GM12878 (cell line): Measurements from ENCODE around the gene DHX16. TPM values are rescaled to one million over a fixed set of nuclear protein-coding genes. Genes with fewer than 3 reads are reported as not detected.

Experiments used
- EED ChIP-seq: sonication (generic); IDR thresholded peaks from 2 replicates; pipeline ENCODE4 v1.6.1; 2016; ENCODE audit warnings: antibody characterized with exemption, low read depth
- FOS ChIP-seq: IDR thresholded peaks from 3 replicates; pipeline ENCODE4 v1.6.1; 2011; ENCODE audit warnings: borderline replicate concordance; ENCODE audit not compliant: insufficient read length; ENCODE audit errors: extremely low read depth
- MLLT1 ChIP-seq: fragments of 450-650 bp; IDR thresholded peaks from 2 replicates; pipeline ENCODE4 v1.6.1; 2016; ENCODE audit warnings: mild to moderate bottlenecking
- MXI1 ChIP-seq: fragments of 150-350 bp; IDR thresholded peaks from 2 replicates; pipeline ENCODE4 v1.6.1; 2011; ENCODE audit warnings: low read depth, mild to moderate bottlenecking, inconsistent platforms, low read length, improper control_type of control experiment
- NFIC ChIP-seq: IDR thresholded peaks from 2 replicates; pipeline ENCODE4 v1.6.1; 2012; ENCODE audit warnings: low read depth, mild to moderate bottlenecking, inconsistent platforms, low read length, moderate library complexity
- NKRF ChIP-seq: fragments of 450-650 bp; conservative IDR thresholded peaks from 2 replicates; pipeline ENCODE4 v1.6.1; 2017; ENCODE audit warnings: mild to moderate bottlenecking, moderate library complexity
- RBBP5 ChIP-seq: fragments of 200-600 bp; sonication (generic); conservative IDR thresholded peaks from 2 replicates; pipeline ENCODE4 v1.6.1; 2016
- SP1 ChIP-seq: IDR thresholded peaks from one replicate; pipeline ENCODE4 v1.6.1; 2011; ENCODE audit warnings: low read depth, low read length
- SPI1 ChIP-seq: IDR thresholded peaks from 2 replicates; pipeline ENCODE4 v1.6.1; 2011; ENCODE audit warnings: low read depth, mild to moderate bottlenecking, low read length, moderate library complexity, borderline replicate concordance; ENCODE audit not compliant: insufficient read depth
- SRF ChIP-seq, 2 experiments: IDR thresholded peaks; 2 replicates each; pipeline ENCODE4 v1.6.1; 2011; ENCODE audit warnings: low read depth in 2 of 2, low read length in 2 of 2, mild to moderate bottlenecking in 1 of 2, moderate library complexity in 1 of 2
- STAT1 ChIP-seq: fragments of 450-650 bp; conservative IDR thresholded peaks from 2 replicates; pipeline ENCODE4 v1.6.1; 2014; ENCODE audit warnings: antibody characterized with exemption, mild to moderate bottlenecking
- TCF12 ChIP-seq: IDR thresholded peaks from 2 replicates; pipeline ENCODE4 v1.6.1; 2011; ENCODE audit warnings: low read depth, mild to moderate bottlenecking, low read length
- TCF7 ChIP-seq: IDR thresholded peaks from 2 replicates; pipeline ENCODE4 v1.6.1; 2014; ENCODE audit warnings: antibody characterized with exemption, borderline replicate concordance
- ZNF384 ChIP-seq: IDR thresholded peaks from 2 replicates; pipeline ENCODE4 v1.6.1; 2012; ENCODE audit warnings: low read depth, mild to moderate bottlenecking, low read length, improper control_type of control experiment, borderline replicate concordance
- ZNF622 ChIP-seq: fragments of 450-650 bp; IDR thresholded peaks from 2 replicates; pipeline ENCODE4 v1.6.1; 2017; ENCODE audit warnings: mild to moderate bottlenecking, inconsistent platforms
- polyA plus RNA-seq, 11 experiments: library from polyadenylated mRNA; depleted of rRNA in 4 of 11; unstranded in 6 of 11; stranded (reverse) in 5 of 11; fragments of >200 nt; fragmentation: Nextera tagmentation in 4 of 11; fragmentation: Illumina TruSeq in 1 of 11; extraction: Ambion mirVana in 4 of 11; extraction: Trizol in 1 of 11; gene quantifications; 1 replicate in 1 of 11; 2 replicates in 10 of 11; pipeline versions ENCODE4 v1.2.1 to v1.2.3, GENCODE V29; 2011 to 2016; ENCODE audit warnings: inconsistent platforms in 2 of 11, missing spikeins in 2 of 11, low read depth in 1 of 11
- total RNA-seq, 4 experiments: library from RNA; depleted of rRNA in 3 of 4; stranded (reverse); fragments of >200 nt in 3 of 4; fragmentation: Illumina TruSeq in 1 of 4; extraction: Trizol in 1 of 4; gene quantifications; 2 replicates each; pipeline versions ENCODE4 v1.2.1 to v1.2.3, GENCODE V29; 2013 to 2021
- TF ChIP-seq, protein P1 (sequence below): fragments of 450-650 bp; IDR thresholded peaks from 2 replicates; pipeline ENCODE4 v1.6.1; 2017; ENCODE audit warnings: mild to moderate bottlenecking, low read depth, inconsistent platforms; ENCODE audit not compliant: poor library complexity, severe bottlenecking
- TF ChIP-seq, protein P2 (sequence below): IDR thresholded peaks from 2 replicates; pipeline ENCODE4 v1.6.1; 2012; ENCODE audit warnings: low read depth, low read length, improper control_type of control experiment
- TF ChIP-seq, protein P3 (sequence below): fragments of 450-650 bp; IDR thresholded peaks from 2 replicates; pipeline ENCODE4 v1.6.1; 2017; ENCODE audit warnings: low read depth, mild to moderate bottlenecking, moderate library complexity
- TF ChIP-seq, protein P4 (sequence below): IDR thresholded peaks from 2 replicates; pipeline ENCODE4 v1.6.1; 2011; ENCODE audit warnings: low read depth, mild to moderate bottlenecking, low read length, moderate library complexity, borderline replicate concordance; ENCODE audit errors: extremely low read depth
- TF ChIP-seq, protein P5 (sequence below): fragments of 450-650 bp; IDR thresholded peaks from 2 replicates; pipeline ENCODE4 v1.6.1; 2016; ENCODE audit warnings: mild to moderate bottlenecking

The DHX16 gene
- total and polyA plus RNA-seq, 10 of the 15 experiments (the other 5 are each of a cell fraction or from before 2014, with no cell fraction given): 10.1 to 41.4 (median 38.3) TPM

GRCh38 chr6:30717129-30717844, 44.5 kb upstream of the DHX16 start, which contains the start of gene MDC1 (continued):
- TF ChIP-seq, protein P1, sequence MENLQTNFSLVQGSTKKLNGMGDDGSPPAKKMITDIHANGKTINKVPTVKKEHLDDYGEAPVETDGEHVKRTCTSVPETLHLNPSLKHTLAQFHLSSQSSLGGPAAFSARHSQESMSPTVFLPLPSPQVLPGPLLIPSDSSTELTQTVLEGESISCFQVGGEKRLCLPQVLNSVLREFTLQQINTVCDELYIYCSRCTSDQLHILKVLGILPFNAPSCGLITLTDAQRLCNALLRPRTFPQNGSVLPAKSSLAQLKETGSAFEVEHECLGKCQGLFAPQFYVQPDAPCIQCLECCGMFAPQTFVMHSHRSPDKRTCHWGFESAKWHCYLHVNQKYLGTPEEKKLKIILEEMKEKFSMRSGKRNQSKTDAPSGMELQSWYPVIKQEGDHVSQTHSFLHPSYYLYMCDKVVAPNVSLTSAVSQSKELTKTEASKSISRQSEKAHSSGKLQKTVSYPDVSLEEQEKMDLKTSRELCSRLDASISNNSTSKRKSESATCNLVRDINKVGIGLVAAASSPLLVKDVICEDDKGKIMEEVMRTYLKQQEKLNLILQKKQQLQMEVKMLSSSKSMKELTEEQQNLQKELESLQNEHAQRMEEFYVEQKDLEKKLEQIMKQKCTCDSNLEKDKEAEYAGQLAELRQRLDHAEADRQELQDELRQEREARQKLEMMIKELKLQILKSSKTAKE: peak; percentile 93
- TF ChIP-seq SPI1: peak; percentile 37; the same call in 1 of the 2 replicates
- TF ChIP-seq TCF7: no peak
- TF ChIP-seq FOS: peak; percentile 51
- 0 out of 4 replicates have a peak, but pooled peaks of 1 of the 2 experiments have one; percentile 27 for TF ChIP-seq SRF (IDR thresholded peaks at IDR 0.05; ENCODE audit: low read depth in 2 of 2, low read length in 2 of 2)
- TF ChIP-seq NKRF: peak; percentile 31
- TF ChIP-seq ZNF384: no peak
- TF ChIP-seq MLLT1: no peak; the same call in 1 of the 2 replicates
- TF ChIP-seq ZNF622: no peak
- peak; percentile 99 for TF ChIP-seq TCF12
- peak; percentile 88 for TF ChIP-seq MXI1
- TF ChIP-seq, protein P2, sequence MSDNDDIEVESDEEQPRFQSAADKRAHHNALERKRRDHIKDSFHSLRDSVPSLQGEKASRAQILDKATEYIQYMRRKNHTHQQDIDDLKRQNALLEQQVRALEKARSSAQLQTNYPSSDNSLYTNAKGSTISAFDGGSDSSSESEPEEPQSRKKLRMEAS: peak; percentile 55; the same call in 1 of the 2 replicates
- peak; percentile 94 for TF ChIP-seq SP1
- TF ChIP-seq RBBP5: no peak
- TF ChIP-seq STAT1: no peak
- TF ChIP-seq, protein P3, sequence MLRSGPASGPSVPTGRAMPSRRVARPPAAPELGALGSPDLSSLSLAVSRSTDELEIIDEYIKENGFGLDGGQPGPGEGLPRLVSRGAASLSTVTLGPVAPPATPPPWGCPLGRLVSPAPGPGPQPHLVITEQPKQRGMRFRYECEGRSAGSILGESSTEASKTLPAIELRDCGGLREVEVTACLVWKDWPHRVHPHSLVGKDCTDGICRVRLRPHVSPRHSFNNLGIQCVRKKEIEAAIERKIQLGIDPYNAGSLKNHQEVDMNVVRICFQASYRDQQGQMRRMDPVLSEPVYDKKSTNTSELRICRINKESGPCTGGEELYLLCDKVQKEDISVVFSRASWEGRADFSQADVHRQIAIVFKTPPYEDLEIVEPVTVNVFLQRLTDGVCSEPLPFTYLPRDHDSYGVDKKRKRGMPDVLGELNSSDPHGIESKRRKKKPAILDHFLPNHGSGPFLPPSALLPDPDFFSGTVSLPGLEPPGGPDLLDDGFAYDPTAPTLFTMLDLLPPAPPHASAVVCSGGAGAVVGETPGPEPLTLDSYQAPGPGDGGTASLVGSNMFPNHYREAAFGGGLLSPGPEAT: no peak; the same call in none of the 2 replicates
- TF ChIP-seq EED: no peak; the same call in 1 of the 2 replicates
- TF ChIP-seq, protein P4, sequence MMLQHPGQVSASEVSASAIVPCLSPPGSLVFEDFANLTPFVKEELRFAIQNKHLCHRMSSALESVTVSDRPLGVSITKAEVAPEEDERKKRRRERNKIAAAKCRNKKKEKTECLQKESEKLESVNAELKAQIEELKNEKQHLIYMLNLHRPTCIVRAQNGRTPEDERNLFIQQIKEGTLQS: no peak
- TF ChIP-seq, protein P5, sequence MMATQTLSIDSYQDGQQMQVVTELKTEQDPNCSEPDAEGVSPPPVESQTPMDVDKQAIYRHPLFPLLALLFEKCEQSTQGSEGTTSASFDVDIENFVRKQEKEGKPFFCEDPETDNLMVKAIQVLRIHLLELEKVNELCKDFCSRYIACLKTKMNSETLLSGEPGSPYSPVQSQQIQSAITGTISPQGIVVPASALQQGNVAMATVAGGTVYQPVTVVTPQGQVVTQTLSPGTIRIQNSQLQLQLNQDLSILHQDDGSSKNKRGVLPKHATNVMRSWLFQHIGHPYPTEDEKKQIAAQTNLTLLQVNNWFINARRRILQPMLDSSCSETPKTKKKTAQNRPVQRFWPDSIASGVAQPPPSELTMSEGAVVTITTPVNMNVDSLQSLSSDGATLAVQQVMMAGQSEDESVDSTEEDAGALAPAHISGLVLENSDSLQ: peak; percentile 99
- TF ChIP-seq NFIC: no peak
